Neural cell (in vitro differentiated cells): ENCODE results near the gene SLC1A3. TPM values are rescaled to one million over a fixed set of nuclear protein-coding genes. Genes with fewer than 3 reads are reported as not detected.

ENCODE experiments used
- H2AFZ ChIP-seq: fragments of 200-600, 300-800 bp; sonication (generic), shearing (Covaris generic); 2 replicates; pipeline ENCODE4 v1.6.0; 2014; ENCODE audit warnings: low read depth, mild to moderate bottlenecking, antibody characterized with exemption, low read length, moderate library complexity
- H3F3A ChIP-seq: fragments of 200-600 bp; shearing (Covaris generic); 2 replicates; pipeline ENCODE4 v1.6.1; 2016; ENCODE audit warnings: mild to moderate bottlenecking, moderate library complexity, mixed read lengths, antibody characterized with exemption, low read length; ENCODE audit not compliant: insufficient read depth, poor library complexity, severe bottlenecking
- H3K27ac ChIP-seq: fragments of 200-600, 300-800 bp; sonication (generic), shearing (Covaris generic); 2 replicates; pipeline ENCODE4 v1.5.1; 2014; ENCODE audit warnings: mild to moderate bottlenecking, low read length, moderate library complexity
- H3K27me3 ChIP-seq: fragments of 300-800, 200-600 bp; sonication (generic), shearing (Covaris generic); 2 replicates; pipeline ENCODE4 v1.6.0; 2014; ENCODE audit warnings: mild to moderate bottlenecking, low read depth, low read length, moderate library complexity; ENCODE audit not compliant: insufficient read depth
- H3K36me3 ChIP-seq: fragments of 300-800, 200-600 bp; sonication (generic), shearing (Covaris generic); 2 replicates; pipeline ENCODE4 v1.5.1; 2014; ENCODE audit warnings: mild to moderate bottlenecking, antibody characterized with exemption, low read length, moderate library complexity; ENCODE audit not compliant: insufficient read depth
- H3K4me2 ChIP-seq: fragments of 300-800, 200-600 bp; sonication (generic), shearing (Covaris generic); 2 replicates; pipeline ENCODE4 v1.6.0; 2014; ENCODE audit warnings: mild to moderate bottlenecking, low read length
- H3K4me3 ChIP-seq: fragments of 300-800, 200-600 bp; sonication (generic), shearing (Covaris generic); 2 replicates; pipeline ENCODE4 v1.5.1; 2014; ENCODE audit warnings: mild to moderate bottlenecking, low read length, moderate library complexity
- H3K79me2 ChIP-seq: fragments of 200-600 bp; shearing (Covaris generic); replicated peaks from 2 replicates; pipeline ENCODE4 v1.6.0; 2014; ENCODE audit warnings: mild to moderate bottlenecking, low read length, moderate library complexity; ENCODE audit not compliant: insufficient read depth
- H3K9ac ChIP-seq: fragments of 300-800, 200-600 bp; sonication (generic), shearing (Covaris generic); 2 replicates; pipeline ENCODE4 v1.6.1; 2016; ENCODE audit warnings: mild to moderate bottlenecking, low read length, mixed read lengths
- H3K9me2 ChIP-seq: fragments of 200-600 bp; shearing (Covaris generic); 2 replicates; pipeline ENCODE4 v1.6.1; 2016; ENCODE audit warnings: mild to moderate bottlenecking, low read length, mixed read lengths; ENCODE audit not compliant: insufficient read depth
- H3K9me3 ChIP-seq: fragments of 200-600, 300-800 bp; sonication (generic), shearing (Covaris generic); 2 replicates; pipeline ENCODE4 v1.6.1; 2016; ENCODE audit warnings: mild to moderate bottlenecking, mixed run types, low read length, moderate library complexity, mixed read lengths
- H4K20me1 ChIP-seq: fragments of 200-600 bp; shearing (Covaris generic); 2 replicates; pipeline ENCODE4 v1.6.1; 2016; ENCODE audit warnings: mild to moderate bottlenecking, mixed run types; ENCODE audit not compliant: insufficient read depth
- EP300 ChIP-seq: fragments of 450-650 bp; conservative IDR thresholded peaks from 2 replicates; pipeline ENCODE4 v1.6.1; 2014; ENCODE audit warnings: antibody characterized with exemption, mild to moderate bottlenecking, moderate library complexity; ENCODE audit not compliant: poor library complexity, severe bottlenecking
- EZH2 ChIP-seq: fragments of 200-600, 300-800 bp; shearing (Covaris generic), sonication (generic); IDR thresholded peaks from 2 replicates; pipeline ENCODE4 v1.6.1; 2014; ENCODE audit warnings: antibody characterized with exemption, low read length, borderline replicate concordance, mild to moderate bottlenecking; ENCODE audit not compliant: insufficient read depth, poor library complexity, severe bottlenecking
- MXI1 ChIP-seq: fragments of 450-650 bp; conservative IDR thresholded peaks from 2 replicates; pipeline ENCODE4 v1.6.1; 2014; ENCODE audit warnings: antibody characterized with exemption, mild to moderate bottlenecking; ENCODE audit not compliant: poor library complexity, severe bottlenecking
- POLR2AphosphoS5 ChIP-seq: IDR thresholded peaks from 2 replicates; pipeline ENCODE4 v1.6.1; 2012
- RAD21 ChIP-seq: fragments of 450-650 bp; conservative IDR thresholded peaks from 2 replicates; pipeline ENCODE4 v1.6.1; 2014; ENCODE audit warnings: antibody characterized with exemption, mild to moderate bottlenecking, moderate library complexity
- SMC3 ChIP-seq: fragments of 450-650 bp; conservative IDR thresholded peaks from 2 replicates; pipeline ENCODE4 v1.6.1; 2014; ENCODE audit warnings: antibody characterized with exemption, mild to moderate bottlenecking, moderate library complexity; ENCODE audit not compliant: poor library complexity
- TAF1 ChIP-seq: IDR thresholded peaks from 2 replicates; pipeline ENCODE4 v1.6.1; 2012; ENCODE audit warnings: low read depth
- polyA plus RNA-seq: library from polyadenylated mRNA; depleted of rRNA; stranded (reverse); fragments of >200 nt; gene quantifications from 2 replicates; pipeline ENCODE4 v1.2.3, GENCODE V29; 2014
- TF ChIP-seq, protein P1 (sequence below): fragments of 450-650 bp; IDR thresholded peaks from 2 replicates; pipeline ENCODE4 v1.5.1; 2014; ENCODE audit warnings: antibody characterized with exemption, mild to moderate bottlenecking, moderate library complexity; ENCODE audit not compliant: poor library complexity, severe bottlenecking
- TF ChIP-seq, protein P2 (sequence below): IDR thresholded peaks from 2 replicates; pipeline ENCODE4 v1.6.1; 2012; ENCODE audit warnings: borderline replicate concordance

Gene SLC1A3
- polyA plus RNA-seq, 1 donor from 2014 or later: 1.9 TPM

DNA sequence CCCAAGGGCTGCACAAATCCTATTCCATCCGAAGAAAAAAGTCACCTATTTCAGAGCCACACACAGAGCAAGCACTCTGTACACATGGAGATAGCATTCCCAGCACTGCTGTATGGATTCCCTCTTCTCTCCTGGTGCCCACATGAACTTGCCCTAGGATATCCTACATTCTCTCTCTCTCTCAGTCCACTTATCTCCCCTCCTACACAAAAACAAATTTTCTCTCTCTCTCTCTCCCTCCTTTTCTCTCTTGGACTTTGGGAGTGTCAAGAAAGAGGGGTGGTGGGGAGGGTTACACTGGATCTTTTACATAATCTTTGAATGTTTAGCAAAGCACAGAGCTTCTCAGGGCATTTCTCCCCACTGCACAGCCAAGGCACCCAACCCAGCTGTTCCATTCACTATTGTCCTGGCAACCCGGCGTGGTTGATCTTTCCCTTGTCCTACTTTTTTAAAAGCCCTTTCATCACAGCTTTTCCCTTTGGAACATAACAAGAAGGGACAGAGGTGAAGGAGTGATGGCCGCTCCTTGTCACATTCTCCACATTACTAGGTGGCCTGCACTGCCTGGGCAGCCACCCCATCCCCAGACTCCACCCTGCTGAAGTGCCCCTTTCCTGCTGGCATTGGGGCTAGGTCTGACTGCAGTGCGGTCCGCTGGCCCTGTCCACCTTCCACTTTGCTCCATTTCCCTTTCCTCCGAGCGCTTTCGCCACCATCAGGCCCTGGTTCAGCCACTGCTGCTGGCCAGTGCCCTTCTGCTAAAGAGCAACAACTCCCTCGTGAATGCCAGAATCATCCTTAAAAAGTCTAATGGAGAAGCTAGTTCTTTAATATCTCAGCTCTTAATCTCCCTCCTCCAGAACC is 22.2 kb upstream of the SLC1A3 start:
- TF ChIP-seq, protein P1, sequence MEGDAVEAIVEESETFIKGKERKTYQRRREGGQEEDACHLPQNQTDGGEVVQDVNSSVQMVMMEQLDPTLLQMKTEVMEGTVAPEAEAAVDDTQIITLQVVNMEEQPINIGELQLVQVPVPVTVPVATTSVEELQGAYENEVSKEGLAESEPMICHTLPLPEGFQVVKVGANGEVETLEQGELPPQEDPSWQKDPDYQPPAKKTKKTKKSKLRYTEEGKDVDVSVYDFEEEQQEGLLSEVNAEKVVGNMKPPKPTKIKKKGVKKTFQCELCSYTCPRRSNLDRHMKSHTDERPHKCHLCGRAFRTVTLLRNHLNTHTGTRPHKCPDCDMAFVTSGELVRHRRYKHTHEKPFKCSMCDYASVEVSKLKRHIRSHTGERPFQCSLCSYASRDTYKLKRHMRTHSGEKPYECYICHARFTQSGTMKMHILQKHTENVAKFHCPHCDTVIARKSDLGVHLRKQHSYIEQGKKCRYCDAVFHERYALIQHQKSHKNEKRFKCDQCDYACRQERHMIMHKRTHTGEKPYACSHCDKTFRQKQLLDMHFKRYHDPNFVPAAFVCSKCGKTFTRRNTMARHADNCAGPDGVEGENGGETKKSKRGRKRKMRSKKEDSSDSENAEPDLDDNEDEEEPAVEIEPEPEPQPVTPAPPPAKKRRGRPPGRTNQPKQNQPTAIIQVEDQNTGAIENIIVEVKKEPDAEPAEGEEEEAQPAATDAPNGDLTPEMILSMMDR: no peak
- TF ChIP-seq TAF1 (no peak), EP300 (no peak), EZH2 (no peak), SMC3 (no peak), RAD21 (no peak), POLR2AphosphoS5 (no peak), MXI1 (no peak)
- TF ChIP-seq, protein P2, sequence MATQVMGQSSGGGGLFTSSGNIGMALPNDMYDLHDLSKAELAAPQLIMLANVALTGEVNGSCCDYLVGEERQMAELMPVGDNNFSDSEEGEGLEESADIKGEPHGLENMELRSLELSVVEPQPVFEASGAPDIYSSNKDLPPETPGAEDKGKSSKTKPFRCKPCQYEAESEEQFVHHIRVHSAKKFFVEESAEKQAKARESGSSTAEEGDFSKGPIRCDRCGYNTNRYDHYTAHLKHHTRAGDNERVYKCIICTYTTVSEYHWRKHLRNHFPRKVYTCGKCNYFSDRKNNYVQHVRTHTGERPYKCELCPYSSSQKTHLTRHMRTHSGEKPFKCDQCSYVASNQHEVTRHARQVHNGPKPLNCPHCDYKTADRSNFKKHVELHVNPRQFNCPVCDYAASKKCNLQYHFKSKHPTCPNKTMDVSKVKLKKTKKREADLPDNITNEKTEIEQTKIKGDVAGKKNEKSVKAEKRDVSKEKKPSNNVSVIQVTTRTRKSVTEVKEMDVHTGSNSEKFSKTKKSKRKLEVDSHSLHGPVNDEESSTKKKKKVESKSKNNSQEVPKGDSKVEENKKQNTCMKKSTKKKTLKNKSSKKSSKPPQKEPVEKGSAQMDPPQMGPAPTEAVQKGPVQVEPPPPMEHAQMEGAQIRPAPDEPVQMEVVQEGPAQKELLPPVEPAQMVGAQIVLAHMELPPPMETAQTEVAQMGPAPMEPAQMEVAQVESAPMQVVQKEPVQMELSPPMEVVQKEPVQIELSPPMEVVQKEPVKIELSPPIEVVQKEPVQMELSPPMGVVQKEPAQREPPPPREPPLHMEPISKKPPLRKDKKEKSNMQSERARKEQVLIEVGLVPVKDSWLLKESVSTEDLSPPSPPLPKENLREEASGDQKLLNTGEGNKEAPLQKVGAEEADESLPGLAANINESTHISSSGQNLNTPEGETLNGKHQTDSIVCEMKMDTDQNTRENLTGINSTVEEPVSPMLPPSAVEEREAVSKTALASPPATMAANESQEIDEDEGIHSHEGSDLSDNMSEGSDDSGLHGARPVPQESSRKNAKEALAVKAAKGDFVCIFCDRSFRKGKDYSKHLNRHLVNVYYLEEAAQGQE: no peak
- H2AFZ ChIP-seq: no peak overlapping the region
- H3F3A ChIP-seq: no peaks in the 10 kb centered on the region
- H3K9me3 ChIP-seq: no peaks in the 10 kb centered on the region
- H3K4me3 ChIP-seq: no peak overlapping the region
- H3K4me2 ChIP-seq: no peak overlapping the region
- H3K36me3 ChIP-seq: no peaks in the 10 kb centered on the region
- no peaks in the 10 kb centered on the region for H3K79me2 ChIP-seq
- H3K27ac ChIP-seq: no peak overlapping the region
- no peaks in the 10 kb centered on the region for H3K27me3 ChIP-seq
- no peak overlapping the region for H3K9ac ChIP-seq
- no peaks in the 10 kb centered on the region for H4K20me1 ChIP-seq
- H3K9me2 ChIP-seq: no peaks in the 10 kb centered on the region

DNA sequence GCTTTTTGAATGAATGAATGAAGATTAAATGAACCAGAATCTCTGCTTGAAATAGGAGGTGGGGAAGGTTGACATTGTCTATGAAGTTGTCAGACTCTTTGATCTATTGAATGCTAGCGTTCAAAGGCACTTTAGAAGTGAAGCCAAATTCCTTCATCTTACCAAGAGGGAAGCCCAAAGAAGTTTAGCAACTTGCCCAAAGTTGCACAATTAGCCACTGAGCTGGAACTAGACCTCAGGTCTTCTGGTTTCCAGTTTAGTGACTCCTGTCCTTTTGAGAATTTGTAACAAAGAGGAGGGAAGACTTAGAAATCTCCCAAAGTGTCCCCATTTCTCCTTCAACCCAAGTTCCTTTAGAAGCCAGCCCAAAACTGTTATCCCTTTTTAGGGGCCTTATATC is 20.7 kb upstream of the SLC1A3 start:
- Histone ChIP-seq H3K9ac (no peak overlapping the region), H2AFZ (no peak overlapping the region)

More for the DNA sequence above, 20.7 kb upstream of the SLC1A3 start:
- Histone ChIP-seq H3K9me3 (no peaks in the 10 kb centered on the region), H3K4me3 (no peak overlapping the region), H3K79me2 (no peaks in the 10 kb centered on the region), H3K27me3 (no peaks in the 10 kb centered on the region), H3K4me2 (no peak overlapping the region), H3F3A (no peaks in the 10 kb centered on the region), H3K27ac (no peak overlapping the region), H3K36me3 (no peaks in the 10 kb centered on the region), H3K9me2 (no peaks in the 10 kb centered on the region), H4K20me1 (no peaks in the 10 kb centered on the region)
- TF ChIP-seq POLR2AphosphoS5: no peak
- TF ChIP-seq, protein P1: no peak
- no peak for TF ChIP-seq SMC3
- TF ChIP-seq MXI1: no peak
- TF ChIP-seq RAD21: no peak
- no peak for TF ChIP-seq EZH2
- TF ChIP-seq TAF1: no peak
- TF ChIP-seq, protein P2: no peak
- TF ChIP-seq EP300: no peak
